Right forelimb (tissue), 1 donor: ENCODE measurements around the gene STAT1.
"Not testable (repeated sequence)": the region's sequence is repeated elsewhere in the genome, so short reads cannot be mapped to it uniquely, and the experiment has no call there.

Experiments
- DNase-seq: peaks from one replicate; pipeline ENCODE4 v3.0.0-alpha.2; 2018

STAT1 gene

DNA sequence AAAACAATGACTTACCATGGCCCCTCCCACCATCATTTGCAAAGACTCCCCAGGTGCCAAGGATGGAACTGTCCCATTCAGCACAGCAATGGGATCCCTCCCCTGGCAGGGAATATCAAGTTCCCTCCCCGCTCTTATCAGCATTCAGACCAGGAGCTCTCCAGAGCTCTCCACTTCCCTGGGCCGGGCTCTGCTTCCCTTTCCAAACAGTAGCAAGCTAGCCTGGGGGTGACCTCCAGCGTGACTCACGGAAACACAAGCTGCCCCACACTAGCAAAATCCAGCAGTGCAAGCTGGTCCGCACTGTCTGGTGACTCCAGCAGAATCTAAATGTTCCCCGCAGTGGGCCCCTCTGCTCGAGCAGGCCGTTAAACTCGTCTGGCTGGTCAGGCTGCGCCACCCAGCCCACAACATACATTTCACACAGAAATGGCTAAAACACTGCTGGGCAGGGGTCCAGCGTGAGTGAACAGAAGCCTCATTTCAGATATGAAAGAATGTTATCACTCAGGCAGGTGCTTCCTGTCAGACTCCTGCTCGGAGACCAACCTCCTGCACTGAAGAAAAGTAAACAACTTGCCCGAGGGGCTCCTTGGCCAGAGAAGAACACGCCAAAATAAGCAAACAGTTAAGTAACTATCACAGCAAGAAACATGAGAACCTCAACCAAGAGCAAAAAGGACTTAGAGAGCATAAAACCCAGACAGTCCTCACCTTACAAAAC, 33.9 kb downstream of the STAT1 start:
- peak; percentile 70 for DNase-seq

DNA sequence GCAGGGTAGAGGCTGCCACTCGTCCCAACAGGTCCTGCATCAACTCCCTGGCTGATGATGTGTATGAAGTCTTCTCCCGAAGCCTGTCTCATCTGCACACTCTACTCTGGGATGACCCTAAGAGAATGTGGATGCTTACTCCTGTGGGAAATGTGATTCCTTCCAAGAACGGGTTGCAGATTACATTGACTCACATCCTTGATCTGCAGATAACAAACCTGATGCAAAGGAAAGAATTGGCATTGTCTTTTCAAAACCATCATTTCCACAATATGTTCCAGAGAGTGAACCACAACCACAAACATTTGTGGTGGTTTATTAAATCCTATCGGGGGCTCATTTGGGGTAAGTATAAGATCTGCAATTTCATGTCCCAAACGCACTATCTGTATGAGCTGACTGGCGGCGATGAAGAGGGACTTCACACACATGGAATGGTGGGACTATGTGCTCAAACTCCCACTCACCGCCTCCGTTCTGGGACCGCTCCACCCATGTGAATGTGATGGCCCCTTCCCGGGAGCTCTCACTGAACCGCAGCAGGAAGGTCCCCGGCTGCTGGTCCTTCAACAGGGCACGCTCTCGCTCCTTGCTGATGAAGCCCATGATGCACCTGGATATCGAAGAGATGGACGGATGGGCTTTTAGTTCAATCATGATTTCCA, 35.5 kb downstream of the STAT1 start:
- no peak for DNase-seq

DNA sequence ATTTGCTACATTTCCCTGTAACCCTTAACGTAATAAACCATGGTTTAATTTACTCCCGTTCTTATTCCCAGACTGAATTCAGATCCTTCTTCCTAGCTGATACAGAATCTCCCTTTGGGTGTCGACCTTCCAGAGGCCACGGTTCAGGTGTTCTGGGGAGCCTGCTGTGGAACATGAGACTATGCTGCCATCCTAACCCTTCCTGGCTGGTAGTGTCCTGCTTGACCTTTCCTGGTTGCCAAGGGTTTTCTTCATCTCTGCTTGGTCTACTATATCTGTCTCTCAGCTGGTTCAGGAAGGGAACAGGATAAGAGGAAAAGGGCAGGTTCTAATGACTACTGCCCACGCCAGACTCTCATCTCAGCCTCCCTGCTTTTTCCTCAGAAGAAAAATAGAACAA, 36.5 kb downstream of the STAT1 start:
- no peak for DNase-seq

DNA sequence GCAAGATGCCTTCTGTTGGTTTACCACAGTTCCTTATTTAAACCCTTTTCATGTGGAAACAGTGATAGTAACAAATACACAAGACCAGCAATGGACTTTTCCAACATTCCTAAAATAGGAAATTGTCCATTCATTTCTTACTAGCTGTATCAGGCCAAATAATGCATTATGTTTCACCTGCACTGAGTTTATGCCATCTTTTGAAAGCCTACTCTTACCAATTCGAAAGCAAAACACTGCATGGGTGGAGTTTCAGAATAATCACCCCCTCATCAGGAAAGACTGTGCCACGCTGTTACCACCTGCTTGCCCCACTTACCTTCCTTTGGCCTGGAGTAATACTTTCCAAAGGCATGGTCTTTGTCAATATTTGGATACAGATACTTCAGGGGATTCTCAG, 37.5 kb downstream of the STAT1 start:
- DNase-seq, result no peak

DNA sequence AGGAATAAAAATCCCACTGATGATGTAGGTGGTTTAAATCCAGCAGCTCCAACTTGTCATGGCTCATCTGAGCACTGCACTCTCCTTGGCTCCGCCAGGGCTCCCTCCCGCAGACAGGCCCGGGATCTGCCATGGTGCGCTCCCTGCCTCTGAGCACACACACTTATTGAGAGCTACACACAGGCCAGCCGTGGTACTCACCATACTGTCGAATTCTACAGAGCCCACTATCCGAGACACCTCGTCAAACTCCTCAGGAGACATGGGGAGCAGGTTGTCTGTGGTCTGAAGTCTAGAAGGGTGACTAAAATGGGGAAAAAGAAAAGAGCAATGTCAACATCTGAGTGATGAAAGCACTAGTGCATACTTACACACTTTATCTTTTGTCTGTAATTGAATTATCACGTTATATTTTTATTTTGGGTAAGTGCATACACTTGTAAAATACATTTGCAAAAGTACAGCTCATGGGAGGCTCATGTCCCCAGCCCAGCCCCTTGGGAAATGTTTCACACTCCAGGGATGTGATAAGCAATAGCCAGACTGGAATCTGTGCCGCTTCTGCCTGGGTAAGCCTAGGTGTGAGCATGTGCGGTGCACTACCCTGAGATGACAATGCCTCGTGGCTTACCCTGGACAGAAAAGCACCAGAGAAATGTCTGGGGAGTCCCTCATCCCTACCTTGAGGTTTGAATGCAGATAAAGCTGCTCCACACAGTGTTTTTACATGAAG, 39.2 kb downstream of the STAT1 start:
- no peak for DNase-seq

DNA sequence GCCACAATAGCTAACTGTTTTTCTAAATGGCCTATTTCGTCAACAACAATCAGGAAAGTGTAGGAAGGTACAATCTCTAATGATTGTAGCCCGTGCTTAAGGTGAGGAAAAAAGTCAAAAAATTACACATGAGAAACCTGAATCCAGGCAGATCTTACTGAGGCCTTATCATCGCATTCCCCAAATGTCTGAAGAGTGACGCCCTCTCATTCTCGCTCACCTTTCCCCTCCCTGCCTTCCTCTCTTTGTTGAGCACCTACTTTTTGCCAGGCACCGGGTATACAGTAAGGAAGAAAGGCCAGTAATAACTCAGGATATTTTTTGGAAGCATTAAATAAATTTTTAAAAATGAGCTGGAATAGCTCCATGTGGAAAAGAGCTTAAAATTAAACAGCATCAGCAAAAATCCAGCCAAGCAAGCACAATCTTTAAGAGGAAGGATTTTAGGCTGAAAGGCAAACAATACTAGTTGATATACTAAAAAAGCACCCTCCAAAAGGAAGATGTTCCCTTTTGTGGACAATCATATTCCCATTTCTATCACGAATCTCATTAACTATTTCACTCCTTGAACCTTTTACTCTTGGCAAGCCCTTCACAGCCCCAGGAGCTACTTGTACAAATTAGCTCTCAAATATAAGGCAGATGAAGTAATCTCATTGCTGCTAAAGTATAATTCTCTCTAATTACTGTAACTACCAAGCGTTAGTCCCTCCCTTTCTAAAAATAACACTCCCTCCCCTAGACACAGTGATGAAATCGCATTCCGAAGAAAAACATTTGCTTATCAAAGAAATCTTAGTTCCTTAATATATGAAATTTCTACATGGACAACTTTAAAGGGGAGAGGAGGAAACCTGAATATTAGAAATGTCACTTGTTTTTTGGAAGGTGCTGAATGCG, 40.0 kb downstream of the STAT1 start:
- no peak for DNase-seq

DNA sequence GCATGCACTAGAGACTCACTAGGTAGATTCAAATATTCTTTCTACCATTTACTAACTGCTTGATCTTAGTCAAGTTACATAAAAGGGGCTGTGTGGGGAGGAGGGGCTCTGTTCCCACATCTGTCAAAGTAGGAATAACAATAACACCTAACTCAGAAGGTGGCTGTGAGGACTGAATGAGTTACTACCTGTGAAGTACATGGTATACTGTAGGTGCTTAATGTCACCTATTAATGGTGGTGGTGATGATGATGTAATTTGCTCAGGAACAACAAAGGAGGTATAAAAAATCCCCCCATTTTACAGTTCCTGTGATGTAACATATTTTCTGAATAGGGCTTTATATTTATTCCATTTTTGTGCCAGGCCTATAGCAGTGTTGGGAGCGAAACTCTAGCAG, 40.7 kb downstream of the STAT1 start:
- no peak for DNase-seq

DNA sequence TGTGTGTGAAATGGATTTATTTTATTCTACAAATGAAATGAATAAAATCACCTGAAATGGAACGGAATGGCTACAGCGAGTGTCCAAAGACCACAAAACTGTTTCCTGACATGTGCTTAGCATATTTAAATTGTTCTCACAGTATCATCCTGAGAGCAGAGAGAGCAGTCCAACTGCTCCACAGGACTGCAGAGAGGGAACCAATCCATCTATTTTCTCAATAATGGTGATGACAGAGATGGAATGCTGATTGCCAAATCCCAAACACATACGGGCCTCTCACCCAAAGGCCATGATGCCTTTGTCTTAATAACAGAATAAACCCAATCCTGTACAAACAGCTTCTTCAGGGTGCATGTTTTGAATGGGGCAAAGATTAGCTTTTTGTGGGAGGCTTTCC, 41.1 kb downstream of the STAT1 start:
- DNase-seq, result no peak

DNA sequence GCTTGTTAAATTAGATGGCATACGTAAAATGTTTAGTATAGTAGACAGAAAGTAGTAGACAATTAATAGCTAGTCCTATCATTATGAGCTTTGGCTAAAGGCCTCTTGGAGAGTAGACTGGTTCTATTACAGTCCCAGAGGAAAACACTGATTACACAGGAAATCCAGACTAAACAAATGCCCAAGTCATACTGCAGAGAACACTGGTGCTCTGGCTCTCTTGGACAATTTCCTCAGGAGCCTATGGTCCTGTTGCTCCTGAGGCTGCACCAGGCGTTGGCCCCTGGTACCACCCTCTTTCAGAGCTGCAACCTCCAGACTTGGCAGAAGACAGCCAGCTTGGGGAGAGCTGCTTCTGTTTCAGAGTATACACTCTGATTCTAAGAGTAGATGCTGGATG, 41.8 kb downstream of the STAT1 start:
- no peak for DNase-seq

DNA sequence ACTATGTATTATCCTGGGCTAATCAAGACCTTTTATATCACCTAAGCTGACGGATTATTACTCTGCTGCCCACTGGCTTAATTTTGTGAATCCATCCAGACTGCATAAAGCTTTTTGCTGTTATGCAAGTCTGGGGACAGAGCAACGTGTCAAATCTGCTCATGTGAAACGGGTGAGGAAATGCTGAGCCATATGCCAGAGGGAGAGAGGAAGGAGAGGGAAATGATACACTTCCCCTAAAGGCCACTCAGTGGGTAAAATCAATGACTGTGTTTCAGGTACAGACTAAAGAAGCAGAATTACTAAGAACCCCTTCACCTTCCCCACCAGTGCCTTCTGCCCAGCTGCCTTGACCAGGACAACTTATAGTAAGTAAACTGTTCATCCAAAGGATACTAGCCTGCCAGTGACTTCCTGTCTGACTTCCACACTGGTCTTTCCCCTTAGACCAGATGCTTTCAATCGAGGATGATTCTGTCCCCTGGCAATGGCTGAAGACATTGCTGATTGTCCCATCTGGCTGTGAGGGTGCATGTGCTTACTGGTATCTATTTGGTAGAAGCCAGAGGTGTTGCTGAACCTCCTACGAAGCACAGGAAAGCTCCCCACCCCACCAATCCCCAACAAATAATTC, 43.0 kb downstream of the STAT1 start:
- DNase-seq, result no peak

DNA sequence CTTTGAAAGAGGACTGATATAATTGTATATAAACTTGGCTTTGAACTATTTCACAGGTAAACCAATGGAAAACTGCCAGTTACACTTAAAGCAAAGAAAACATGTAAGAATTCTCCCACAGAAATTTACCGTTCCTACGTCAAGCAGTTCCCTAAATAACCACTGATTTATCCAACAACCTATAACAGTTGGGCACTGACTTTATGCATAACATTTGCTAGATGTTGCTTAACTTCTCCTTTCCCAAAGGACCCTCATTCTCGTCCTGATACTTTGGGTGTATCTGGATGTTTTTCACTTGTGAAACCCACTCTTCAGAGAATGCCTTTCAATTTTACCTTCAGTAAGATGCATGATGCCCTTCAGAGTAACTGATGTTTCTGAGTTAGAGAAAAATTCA, 43.8 kb downstream of the STAT1 start:
- no peak for DNase-seq

DNA sequence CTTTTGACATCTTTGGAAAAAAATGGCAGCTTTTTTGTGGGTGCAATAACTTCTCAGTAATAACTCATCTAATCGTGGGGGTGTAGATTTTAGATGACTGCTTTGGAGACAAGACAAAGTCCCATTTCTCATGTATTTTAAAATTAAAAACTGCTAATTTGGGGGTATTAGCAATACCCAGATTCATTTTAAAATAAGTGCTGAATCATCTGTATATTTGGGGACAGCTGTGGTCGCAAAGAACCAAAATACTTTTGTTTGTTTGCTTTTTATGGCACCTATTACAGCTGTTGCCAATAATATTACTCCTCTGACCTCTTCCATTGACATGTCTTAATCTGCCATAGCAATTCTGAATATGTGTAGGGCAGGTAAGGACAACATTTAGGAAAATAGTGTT, 45.4 kb downstream of the STAT1 start:
- no peak for DNase-seq

DNA sequence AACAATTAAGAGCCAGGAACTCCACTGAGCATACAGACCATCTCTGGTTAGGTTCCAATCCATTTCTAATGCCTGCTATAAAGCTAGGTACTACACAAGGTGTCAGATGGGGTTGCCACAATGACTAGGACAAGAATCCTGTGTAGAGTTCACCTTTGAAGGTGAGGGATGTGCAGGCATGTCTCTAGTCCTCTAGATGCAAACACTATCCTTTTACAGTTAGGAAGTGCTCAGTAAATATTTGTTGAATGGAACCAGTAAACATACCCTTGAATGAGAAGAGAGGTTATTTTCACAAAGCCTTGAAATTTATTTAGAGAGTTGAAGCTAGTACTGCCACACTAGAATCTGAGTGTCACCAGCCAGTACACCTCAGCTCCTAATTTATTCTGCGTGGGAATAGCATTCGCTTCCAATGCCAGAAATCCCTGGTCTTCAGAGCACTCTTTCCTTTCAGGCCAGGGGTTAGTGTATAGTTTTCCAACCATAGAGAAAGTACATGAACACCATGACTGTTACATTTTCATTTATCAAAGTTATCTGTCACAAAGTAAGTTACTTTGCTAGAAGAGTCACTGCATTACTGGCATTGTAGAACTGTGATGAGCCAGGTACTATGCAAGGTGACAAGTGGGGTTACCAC, 48.3 kb downstream of the STAT1 start:
- no peak for DNase-seq

DNA sequence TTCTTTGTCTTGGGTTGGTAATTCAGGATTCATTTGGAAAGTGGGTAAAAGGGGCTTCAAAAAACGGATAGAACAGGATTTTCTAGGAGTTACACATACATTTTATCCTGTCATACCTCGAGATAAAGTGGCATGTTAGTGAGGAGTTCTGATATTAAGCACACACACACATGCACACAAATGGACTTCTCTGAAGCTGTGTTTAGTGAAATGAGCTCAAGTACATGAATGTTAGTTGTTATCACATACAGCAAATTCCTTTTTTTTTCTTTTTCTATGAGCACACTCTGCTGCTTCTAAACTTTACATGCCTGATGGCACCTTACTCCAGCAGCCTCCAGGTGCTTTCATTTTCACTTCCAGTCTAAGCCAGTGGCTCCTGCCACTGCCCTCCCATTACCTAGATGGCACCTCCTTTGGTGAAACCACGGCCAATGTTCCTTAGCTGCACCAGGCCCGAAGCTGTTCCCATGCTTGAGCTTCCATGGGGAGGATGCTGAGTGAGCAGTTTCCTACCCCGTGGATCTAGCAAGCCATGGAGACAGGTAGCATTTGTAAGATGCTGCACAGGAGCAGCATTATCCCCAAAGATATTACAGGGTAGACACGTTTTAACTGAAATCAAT, 49.7 kb downstream of the STAT1 start:
- no peak for DNase-seq

DNA sequence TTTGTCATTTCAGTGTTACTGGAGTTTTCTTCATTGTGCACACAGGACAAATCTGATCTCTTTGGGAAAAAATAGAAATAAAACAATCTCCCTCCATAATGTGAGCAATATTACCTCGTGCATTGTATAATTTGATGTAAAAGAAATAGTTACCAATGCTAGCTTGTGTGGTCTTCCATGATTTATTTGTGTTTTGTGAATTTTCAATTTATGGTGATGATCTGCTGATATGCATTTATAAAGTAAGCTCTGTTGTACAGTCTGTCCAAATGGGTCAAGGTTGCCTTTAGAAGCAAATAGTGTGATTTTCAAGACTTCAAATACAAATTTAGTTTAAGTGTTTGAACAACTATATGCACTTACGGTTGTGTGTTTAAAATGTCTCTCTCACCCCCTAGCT, 50.9 kb downstream of the STAT1 start:
- no peak for DNase-seq

DNA sequence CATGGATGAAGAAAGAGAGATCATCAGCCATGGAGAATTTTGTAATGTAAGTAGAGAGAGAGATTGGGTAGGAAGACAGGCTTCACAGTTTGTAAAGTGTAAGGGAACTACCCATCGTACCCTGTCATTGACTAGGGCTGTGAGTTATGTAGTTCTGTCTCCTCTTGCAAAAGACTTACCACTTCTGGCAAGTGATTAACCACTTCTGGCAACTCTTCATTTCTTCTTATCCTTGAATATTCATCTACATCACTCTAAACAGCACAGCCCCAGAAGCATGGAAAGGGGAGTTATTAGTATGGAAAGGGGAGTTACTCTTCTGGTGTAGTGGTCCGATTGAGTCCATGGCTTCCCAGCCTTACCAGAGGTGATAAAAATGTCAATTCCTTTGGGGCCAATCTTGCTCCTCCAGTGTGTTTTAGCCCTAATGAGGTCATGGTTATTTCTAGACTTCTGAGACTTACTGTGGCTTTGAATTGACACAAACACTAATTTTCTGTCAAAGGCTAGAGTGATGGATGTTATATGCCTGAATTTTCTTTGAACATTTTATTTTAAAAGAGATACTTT, 52.0 kb downstream of the STAT1 start:
- DNase-seq, result no peak

DNA sequence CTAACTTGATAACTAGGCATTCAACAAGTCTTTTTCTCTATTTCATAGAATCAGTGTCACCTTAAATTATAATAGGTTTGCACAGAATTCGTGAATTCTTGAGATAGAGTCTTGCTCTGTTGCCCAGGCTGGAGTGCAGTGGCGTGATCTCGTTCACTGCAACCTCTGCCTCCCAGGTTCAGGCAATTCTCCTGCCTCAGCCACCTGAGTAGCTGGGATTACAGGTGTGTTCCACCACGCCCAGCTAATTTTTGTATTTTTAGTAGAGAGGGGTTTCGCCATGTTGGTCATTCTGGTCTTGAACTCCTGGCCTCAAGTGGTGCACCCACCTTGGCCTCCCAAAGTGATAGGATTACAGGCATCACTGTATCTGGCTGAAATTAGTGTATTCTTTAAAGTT, 52.9 kb downstream of the STAT1 start:
- not testable (repeated sequence) for DNase-seq

DNA sequence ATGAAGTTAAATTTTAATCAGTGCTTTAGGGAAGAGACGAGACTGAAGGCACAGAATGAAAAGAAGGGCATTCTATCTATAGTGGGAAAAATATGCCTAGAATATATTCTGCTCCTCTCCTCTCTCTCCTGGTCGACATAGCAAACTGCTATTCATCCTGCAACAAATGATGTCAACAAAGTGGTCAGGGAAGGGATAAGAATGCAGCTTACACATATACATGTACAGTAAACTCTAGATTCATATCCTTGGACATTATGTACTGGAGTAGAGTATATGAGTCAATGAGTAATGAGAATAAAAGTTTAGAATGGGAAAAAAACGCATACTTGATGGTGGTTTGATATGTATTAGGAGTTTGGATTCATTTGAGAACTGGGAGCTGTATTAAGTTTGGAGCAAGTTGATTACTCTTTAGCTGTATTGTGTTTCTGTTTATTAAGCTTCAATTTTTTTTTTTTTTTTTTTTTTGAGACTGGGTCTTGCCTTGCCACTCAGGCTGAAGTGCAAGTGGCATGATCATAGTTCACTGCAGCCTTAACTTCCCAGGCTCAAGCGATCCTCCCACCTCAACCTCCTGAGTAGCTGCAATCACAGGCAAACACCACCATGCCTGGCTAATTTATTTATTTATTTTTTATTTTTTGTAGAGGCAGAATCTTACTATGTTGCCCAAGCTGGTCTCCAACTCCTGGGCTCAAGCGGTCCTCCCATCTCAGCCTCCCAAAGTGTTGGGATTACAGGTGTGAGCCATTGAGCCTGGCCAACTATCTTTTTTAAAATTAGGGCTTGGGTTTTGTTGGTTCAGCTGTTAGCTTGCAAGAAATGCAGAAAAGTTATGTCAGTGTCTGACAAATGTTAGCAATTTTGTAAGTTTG, 53.8 kb downstream of the STAT1 start:
- no peak for DNase-seq

DNA sequence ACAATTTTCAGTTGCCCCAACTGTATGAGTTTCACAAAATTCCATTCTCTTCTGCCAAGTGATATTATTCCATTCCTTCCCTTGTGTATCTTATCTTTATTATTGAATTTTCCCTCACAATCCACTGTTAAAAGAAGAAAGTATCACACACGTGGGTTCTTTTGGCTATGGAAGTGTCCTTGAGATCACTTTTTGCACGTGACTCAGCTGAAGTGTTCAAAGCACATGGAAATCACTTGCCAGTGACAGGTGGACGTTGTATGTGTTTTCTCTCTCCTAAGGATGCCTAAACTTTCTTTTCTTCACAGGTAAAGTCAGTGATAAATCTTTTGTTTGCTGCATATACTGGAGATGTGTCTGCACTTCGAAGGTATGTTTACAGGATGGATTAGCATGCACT, 60.7 kb downstream of the STAT1 start:
- no peak for DNase-seq

DNA sequence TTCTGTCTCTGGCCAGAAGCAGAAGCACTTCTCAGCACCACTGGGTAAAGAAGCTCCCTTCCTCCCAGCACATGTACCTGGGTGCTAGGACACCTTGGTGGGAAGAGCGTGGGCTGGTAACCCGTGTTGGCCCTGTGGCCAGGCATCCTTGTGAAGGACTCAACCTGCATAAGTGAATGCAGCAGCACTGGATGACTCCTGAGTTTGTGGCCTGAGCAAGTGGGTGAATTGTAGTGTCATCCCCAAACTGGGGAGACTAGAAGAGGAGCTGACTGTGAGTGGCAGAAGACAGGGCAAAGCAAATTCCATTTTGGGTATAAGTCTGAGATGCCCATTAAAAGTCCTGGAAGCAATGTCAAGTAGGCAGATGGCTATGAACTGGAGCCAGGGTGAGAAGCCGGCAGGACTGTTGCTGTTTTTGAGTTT, 63.4 kb downstream of the STAT1 start:
- DNase-seq, result no peak
